Chondrocyte (in vitro differentiated cells): ENCODE measurements around the gene EEPD1. TPM values are rescaled to one million over a fixed set of nuclear protein-coding genes. Genes with fewer than 3 reads are reported as not detected.

Source experiments
- DNase-seq: peaks from one replicate; pipeline ENCODE4 v3.0.0; 2021; ENCODE audit warnings: mixed read lengths, low spot score
- H3K27ac Mint-ChIP-seq: one replicate; pipeline ENCODE4 v1.8.0; 2021; ENCODE audit warnings: mild to moderate bottlenecking, moderate library complexity, mixed read lengths; ENCODE audit not compliant: unreplicated experiment
- H3K27me3 Mint-ChIP-seq: 2 replicates; pipeline ENCODE4 v1.8.0; 2021; ENCODE audit warnings: low read depth, mixed read lengths
- H3K36me3 Mint-ChIP-seq: 2 replicates; pipeline ENCODE4 v1.8.0; 2021; ENCODE audit warnings: low read depth, mixed read lengths
- H3K4me1 Mint-ChIP-seq: 2 replicates; pipeline ENCODE4 v1.8.0; 2021; ENCODE audit warnings: low read depth, mild to moderate bottlenecking, mixed read lengths
- H3K4me3 Mint-ChIP-seq: one replicate; pipeline ENCODE4 v1.8.0; 2021; ENCODE audit warnings: mild to moderate bottlenecking, moderate library complexity, mixed read lengths; ENCODE audit not compliant: unreplicated experiment
- H3K9me3 Mint-ChIP-seq: 2 replicates; pipeline ENCODE4 v1.8.0; 2021; ENCODE audit warnings: low read depth, mixed read lengths
- CTCF ChIP-seq: fragments of 200-600 bp; sonication (generic); IDR thresholded peaks from 2 replicates; pipeline ENCODE4 v1.5.0; 2021; ENCODE audit warnings: antibody characterized with exemption, mild to moderate bottlenecking, moderate library complexity
- total RNA-seq: library from RNA; stranded (reverse); gene quantifications from 3 replicates; pipeline ENCODE4 v1.2.1, GENCODE V29; 2021

Gene EEPD1
- total RNA-seq, 1 donor from 2014 or later, result 5.8 TPM

GRCh38 chr7:36208426-36208825 lies 55.4 kb downstream of the EEPD1 start:
- TF ChIP-seq CTCF, result no peak
- Mint-ChIP-seq H3K9me3 (no peaks in the 10 kb centered on the region), H3K4me3 (no peak overlapping the region), H3K27ac (peak overlapping the region; percentile 28), H3K4me1 (peaks cover 36% of the 10 kb centered on the region), H3K36me3 (peaks cover 3% of the 10 kb centered on the region), H3K27me3 (no peaks in the 10 kb centered on the region)
- DNase-seq, result no peak

DNA sequence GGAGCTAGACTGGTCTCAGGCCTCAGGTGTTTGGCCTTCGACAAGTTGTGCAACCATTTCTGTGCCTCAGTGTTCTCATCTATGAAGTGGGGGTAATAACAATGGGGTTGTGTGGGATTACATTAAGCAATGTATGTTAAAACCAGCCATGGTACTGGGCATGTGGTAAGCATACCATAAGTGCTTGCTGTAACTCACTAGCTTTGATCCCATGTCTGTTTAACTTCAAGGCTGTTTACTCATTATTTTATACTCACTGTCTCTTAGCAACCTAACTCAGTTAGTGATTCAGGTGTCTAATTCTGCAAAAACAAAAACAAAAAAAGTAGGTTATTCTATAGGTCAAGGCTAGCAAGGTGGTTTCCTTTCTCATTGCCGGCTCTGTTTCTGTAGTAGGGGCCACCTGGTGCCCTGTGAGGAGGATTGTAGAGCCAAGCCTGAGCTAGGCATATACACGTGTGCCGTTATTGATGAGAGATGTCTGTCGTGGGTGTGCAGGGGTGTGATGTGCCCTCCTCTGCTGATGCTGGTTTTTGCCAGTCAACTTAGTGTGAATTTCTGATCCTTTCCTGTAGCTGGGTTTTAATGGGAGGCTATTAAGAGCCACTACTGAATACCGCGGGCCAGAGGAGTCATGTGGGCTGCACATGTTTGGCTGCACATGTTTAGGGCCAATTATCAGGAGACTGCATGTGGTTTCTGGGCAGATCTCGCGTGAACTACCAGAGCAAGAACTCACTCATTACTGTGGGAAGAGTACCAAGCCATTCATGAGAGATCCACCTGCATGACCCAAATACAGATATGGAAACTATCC lies 56.2 kb downstream of the EEPD1 start:
- Mint-ChIP-seq H3K4me3 (no peak overlapping the region), H3K27ac (no peak overlapping the region), H3K27me3 (no peaks in the 10 kb centered on the region), H3K9me3 (no peaks in the 10 kb centered on the region), H3K4me1 (peaks cover 36% of the 10 kb centered on the region), H3K36me3 (peaks cover 3% of the 10 kb centered on the region)
- DNase-seq, result no peak
- TF ChIP-seq CTCF, result no peak

- Mint-ChIP-seq H3K4me3 (no peak overlapping the region), H3K27ac (no peak overlapping the region), H3K27me3 (no peaks in the 10 kb centered on the region), H3K4me1 (peaks cover 41% of the 10 kb centered on the region), H3K36me3 (peaks cover 3% of the 10 kb centered on the region), H3K9me3 (no peaks in the 10 kb centered on the region)
- no peak for TF ChIP-seq CTCF
- DNase-seq, result no peak
These were observed 56.7 kb downstream of the EEPD1 start for GRCh38 chr7:36209814-36210183.

DNA sequence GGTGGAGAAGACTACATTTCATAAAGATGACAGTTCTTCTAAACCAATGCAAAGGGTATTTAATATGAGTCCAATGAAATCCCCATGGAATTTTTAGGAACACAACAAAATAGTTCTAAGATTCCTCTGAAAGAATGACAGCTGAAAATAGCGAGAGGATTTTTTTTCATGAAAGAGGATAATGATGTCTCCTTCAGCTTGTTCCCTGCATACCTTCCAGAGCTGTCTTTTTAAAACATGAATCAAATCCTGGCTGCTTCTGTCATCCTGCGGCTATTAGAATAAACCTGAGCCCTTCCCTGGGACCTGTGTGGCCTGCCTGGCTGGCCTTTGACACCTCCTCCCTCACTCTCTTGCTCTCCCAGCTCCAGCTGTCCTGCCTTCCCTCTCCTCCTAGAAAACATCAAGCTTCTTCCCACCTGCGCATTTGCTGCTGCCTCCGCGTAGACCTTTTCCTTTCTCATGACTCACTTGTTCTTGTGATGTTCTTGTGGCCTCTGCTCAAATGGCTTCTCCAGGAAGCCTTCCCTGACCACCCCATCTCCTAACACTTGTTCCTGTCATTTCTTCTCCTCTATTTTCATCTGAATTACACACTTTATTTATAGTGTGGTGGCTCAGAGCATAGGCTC lies 57.4 kb downstream of the EEPD1 start:
- H3K36me3 Mint-ChIP-seq, result peaks cover 3% of the 10 kb centered on the region
- peak overlapping the region; percentile 67 for H3K27ac Mint-ChIP-seq
- no peaks in the 10 kb centered on the region for H3K9me3 Mint-ChIP-seq
- TF ChIP-seq CTCF, result no peak
- H3K4me1 Mint-ChIP-seq, result peaks cover 45% of the 10 kb centered on the region
- no peak for DNase-seq
- H3K4me3 Mint-ChIP-seq, result no peak overlapping the region
- no peaks in the 10 kb centered on the region for H3K27me3 Mint-ChIP-seq

- no peak for DNase-seq
- Mint-ChIP-seq H3K27ac (no peak overlapping the region), H3K36me3 (peaks cover 5% of the 10 kb centered on the region), H3K27me3 (no peaks in the 10 kb centered on the region), H3K9me3 (no peaks in the 10 kb centered on the region), H3K4me3 (no peak overlapping the region), H3K4me1 (peaks cover 29% of the 10 kb centered on the region)
- TF ChIP-seq CTCF, result no peak
These were observed 61.8 kb downstream of the EEPD1 start for GRCh38 chr7:36214608-36215456.
